IMR-90 (cell line): Measurements from ENCODE around the gene PPARD.

ENCODE experiments used
- BHLHE40 ChIP-seq: fragments of 150-350 bp; IDR thresholded peaks from 2 replicates; pipeline ENCODE4 v1.6.1; 2016; ENCODE audit warnings: mild to moderate bottlenecking, low read depth, low read length
- CTCF ChIP-seq: conservative IDR thresholded peaks from 2 replicates; pipeline ENCODE4 v1.5.1; 2012; ENCODE audit warnings: mild to moderate bottlenecking, low read depth, low read length, improper control_type of control experiment
- ELK1 ChIP-seq: fragments of 150-350 bp; IDR thresholded peaks from 2 replicates; pipeline ENCODE4 v1.6.1; 2016; ENCODE audit warnings: low read depth, mild to moderate bottlenecking, low read length, moderate library complexity, borderline replicate concordance
- FOS ChIP-seq: fragments of 150-350 bp; IDR thresholded peaks from 2 replicates; pipeline ENCODE4 v1.6.1; 2016; ENCODE audit warnings: low read depth, low read length
- MAFK ChIP-seq: IDR thresholded peaks from 2 replicates; pipeline ENCODE4 v1.6.1; 2012; ENCODE audit warnings: low read depth, low read length, improper control_type of control experiment
- MAZ ChIP-seq: IDR thresholded peaks from 2 replicates; pipeline ENCODE4 v1.6.1; 2012; ENCODE audit warnings: low read depth, mild to moderate bottlenecking, low read length, improper control_type of control experiment, moderate library complexity, borderline replicate concordance
- MXI1 ChIP-seq: IDR thresholded peaks from 2 replicates; pipeline ENCODE4 v1.6.1; 2012; ENCODE audit warnings: low read depth, mild to moderate bottlenecking, low read length, moderate library complexity, borderline replicate concordance
- POLR2A ChIP-seq: IDR thresholded peaks from 2 replicates; pipeline ENCODE4 v1.6.1; 2012; ENCODE audit warnings: mild to moderate bottlenecking, low read depth, low read length
- RAD21 ChIP-seq: IDR thresholded peaks from 2 replicates; pipeline ENCODE4 v1.6.1; 2012; ENCODE audit warnings: low read length, improper control_type of control experiment
- RCOR1 ChIP-seq: IDR thresholded peaks from 2 replicates; pipeline ENCODE4 v1.6.1; 2012; ENCODE audit warnings: mild to moderate bottlenecking, low read length, improper control_type of control experiment; ENCODE audit not compliant: insufficient replicate concordance
- SMC3 ChIP-seq: fragments of 150-350 bp; IDR thresholded peaks from 2 replicates; pipeline ENCODE4 v1.6.1; 2016; ENCODE audit warnings: low read depth, mild to moderate bottlenecking, antibody characterized with exemption, low read length, moderate library complexity
- USF2 ChIP-seq: fragments of 150-350 bp; IDR thresholded peaks from 2 replicates; pipeline ENCODE4 v1.6.1; 2017; ENCODE audit warnings: mild to moderate bottlenecking, antibody characterized with exemption, low read length, low read depth

GRCh38 chr6:35443341-35444030 lies 101.1 kb downstream of the PPARD start:
- no peak for TF ChIP-seq MAFK
- no peak for TF ChIP-seq MXI1
- TF ChIP-seq CTCF = no peak
- TF ChIP-seq RCOR1 = no peak
- TF ChIP-seq POLR2A = no peak
- no peak for TF ChIP-seq MAZ
- no peak for TF ChIP-seq USF2
- no peak for TF ChIP-seq BHLHE40
- no peak for TF ChIP-seq RAD21
- TF ChIP-seq SMC3 = no peak
- no peak for TF ChIP-seq FOS
- TF ChIP-seq ELK1 = no peak
